Suprapubic skin (tissue), 4 donors: ENCODE data around the gene TRIM9.

Experiments
- CTCF ChIP-seq, 2 donors: fragments of 200-600 bp in 1 of 2; fragments of 450-650 bp in 1 of 2; sonication (generic) in 1 of 2; IDR thresholded peaks; one replicate each; pipeline ENCODE4 v1.5.1; 2016 to 2019; ENCODE audit warnings: antibody characterized with exemption in 2 of 2, mild to moderate bottlenecking in 1 of 2, moderate library complexity in 1 of 2
- POLR2A ChIP-seq, 2 donors: fragments of 450-650 bp; IDR thresholded peaks; one replicate each; pipeline ENCODE4 v1.6.1; 2017; ENCODE audit warnings: antibody characterized with exemption in 2 of 2, mild to moderate bottlenecking in 2 of 2, moderate library complexity in 2 of 2
- POLR2AphosphoS5 ChIP-seq, 3 donors: sonication (generic); formaldehyde crosslinking; IDR thresholded peaks; one replicate each; pipeline ENCODE4 v1.6.1; 2017; ENCODE audit warnings: antibody characterized with exemption in 3 of 3

DNA sequence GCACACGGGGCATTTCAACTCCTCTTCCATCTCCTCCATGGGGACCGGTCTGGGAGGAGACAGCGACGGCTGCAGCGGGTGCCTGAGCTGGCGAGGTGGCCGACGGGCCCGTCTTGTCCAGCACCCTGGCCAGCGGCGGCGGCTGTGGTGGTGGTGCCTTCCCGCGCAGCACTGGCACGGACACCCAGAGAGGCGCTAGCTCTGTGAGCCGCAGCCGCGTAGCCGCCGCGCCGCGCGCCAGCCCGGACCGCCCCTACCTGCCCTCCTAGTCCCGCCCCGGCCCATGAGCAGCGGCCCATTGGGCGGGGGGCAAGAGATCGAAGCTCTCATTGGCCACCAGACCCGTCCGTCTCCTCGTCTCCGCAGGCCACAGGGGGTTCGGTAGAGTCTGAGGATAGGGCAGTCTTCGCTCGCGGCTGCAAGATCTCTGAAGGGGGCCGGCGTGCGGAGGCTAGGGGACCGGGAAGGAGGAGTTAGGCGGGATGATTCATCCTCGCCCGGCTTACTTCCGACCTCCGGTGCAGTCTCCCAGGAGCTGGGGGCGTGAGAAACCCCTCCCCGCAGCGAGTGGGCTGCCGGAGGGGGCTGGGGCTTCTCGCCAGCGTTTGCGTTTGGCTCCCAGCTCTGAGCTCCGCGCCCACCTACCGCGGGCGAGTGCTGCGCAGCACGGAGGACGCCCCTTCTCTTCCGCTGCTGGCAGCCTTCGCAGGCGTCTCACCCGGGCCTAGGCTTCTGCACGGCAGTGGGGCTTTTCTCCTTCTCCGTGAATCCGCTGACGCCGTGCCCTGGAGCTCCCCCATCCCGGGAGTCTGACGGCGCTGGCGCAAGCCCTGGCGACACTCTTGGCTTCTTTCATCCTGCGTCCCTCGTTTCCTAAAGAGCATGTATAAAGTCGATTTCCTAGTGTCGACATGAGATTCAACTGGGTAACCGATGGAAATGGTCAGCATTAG is at the start of gene TRIM9:
- TF ChIP-seq POLR2A (IDR thresholded peaks at IDR 0.05) (no peak), POLR2AphosphoS5 (IDR thresholded peaks at IDR 0.05) (peak in 1 of 3 donors; percentile 31), CTCF (IDR thresholded peaks at IDR 0.05) (no peak)
